VCaP (cell line): ENCODE data around the gene SOX12.
A peak's percentile ranks its signal among the peaks of the same experiment; 100 is the strongest.

Experiments
- H3K27ac ChIP-seq: fragments of 450-650 bp; 2 replicates; pipeline ENCODE4 v1.5.1; 2017
- TF ChIP-seq, protein P1 (sequence below): fragments of 450-650 bp; conservative IDR thresholded peaks from 2 replicates; pipeline ENCODE4 v1.5.1; 2017; ENCODE audit warnings: mild to moderate bottlenecking, moderate library complexity

The SOX12 gene

DNA sequence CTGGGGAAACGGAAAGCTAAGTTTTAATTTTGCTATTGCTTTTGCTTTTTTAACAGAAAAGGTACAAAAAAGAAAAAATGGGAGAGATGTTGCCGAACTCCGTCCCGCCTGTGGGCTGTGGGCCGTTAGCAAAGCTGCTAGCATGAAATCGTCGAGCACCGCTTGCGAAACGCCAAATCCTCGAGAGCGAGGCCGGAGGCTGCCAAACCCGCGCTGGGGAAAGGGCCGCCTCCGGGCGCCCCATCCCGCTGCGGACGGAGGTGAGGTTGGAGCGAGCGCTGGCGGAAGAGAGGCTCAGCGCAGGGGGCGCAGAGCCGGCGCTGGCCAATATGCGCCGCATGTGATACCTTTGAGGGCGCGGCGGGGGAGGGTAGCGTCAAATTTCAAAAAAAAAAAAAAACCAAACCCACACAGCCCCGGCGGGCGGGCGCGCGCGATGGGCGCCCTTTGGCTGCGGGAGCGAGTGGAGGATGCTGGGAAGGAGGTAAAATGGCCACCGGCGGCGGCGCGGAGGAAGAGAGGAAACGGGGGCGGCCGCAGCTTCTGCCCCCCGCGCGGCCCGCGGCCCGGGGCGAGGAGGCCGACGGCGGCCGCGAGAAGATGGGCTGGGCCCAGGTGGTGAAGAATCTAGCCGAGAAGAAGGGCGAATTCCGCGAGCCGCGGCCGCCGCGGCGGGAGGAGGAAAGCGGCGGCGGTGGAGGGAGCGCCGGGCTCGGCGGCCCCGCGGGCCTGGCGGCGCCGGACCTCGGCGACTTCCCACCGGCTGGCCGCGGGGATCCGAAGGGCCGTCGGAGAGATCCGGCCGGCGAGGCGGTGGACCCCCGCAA is 28.0 kb upstream of the SOX12 start, which contains the start of gene ZCCHC3:
ZCCHC3 (plus strand) TSS at position 473 of the 827 bp plus-strand sequence; CDS start at position 490, 17 bp downstream.
- TF ChIP-seq, protein P1, sequence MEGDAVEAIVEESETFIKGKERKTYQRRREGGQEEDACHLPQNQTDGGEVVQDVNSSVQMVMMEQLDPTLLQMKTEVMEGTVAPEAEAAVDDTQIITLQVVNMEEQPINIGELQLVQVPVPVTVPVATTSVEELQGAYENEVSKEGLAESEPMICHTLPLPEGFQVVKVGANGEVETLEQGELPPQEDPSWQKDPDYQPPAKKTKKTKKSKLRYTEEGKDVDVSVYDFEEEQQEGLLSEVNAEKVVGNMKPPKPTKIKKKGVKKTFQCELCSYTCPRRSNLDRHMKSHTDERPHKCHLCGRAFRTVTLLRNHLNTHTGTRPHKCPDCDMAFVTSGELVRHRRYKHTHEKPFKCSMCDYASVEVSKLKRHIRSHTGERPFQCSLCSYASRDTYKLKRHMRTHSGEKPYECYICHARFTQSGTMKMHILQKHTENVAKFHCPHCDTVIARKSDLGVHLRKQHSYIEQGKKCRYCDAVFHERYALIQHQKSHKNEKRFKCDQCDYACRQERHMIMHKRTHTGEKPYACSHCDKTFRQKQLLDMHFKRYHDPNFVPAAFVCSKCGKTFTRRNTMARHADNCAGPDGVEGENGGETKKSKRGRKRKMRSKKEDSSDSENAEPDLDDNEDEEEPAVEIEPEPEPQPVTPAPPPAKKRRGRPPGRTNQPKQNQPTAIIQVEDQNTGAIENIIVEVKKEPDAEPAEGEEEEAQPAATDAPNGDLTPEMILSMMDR, result peak; percentile 29; the same call in 1 of the 2 replicates
- peak within 1 kb of the TSS; percentile 100 for H3K27ac ChIP-seq

DNA sequence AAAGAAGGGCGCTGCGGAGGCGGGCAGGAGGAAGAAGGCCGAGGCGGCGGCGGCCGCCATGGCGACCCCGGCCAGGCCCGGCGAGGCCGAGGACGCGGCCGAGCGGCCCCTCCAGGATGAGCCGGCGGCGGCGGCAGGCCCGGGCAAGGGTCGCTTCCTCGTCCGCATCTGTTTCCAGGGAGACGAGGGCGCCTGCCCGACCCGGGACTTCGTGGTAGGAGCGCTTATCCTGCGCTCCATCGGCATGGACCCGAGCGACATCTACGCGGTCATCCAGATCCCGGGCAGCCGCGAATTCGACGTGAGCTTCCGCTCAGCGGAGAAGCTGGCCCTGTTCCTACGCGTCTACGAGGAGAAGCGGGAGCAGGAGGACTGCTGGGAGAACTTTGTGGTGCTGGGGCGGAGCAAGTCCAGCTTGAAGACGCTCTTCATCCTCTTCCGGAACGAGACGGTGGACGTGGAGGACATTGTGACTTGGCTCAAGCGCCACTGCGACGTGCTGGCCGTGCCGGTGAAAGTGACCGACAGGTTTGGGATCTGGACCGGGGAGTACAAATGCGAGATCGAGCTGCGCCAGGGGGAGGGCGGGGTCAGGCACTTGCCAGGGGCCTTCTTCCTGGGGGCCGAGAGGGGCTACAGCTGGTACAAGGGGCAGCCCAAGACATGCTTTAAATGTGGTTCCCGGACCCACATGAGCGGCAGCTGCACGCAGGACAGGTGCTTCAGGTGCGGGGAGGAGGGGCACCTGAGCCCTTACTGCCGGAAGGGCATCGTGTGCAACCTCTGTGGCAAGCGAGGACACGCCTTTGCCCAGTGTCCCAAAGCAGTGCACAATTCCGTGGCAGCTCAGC is 27.2 kb upstream of the SOX12 start:
- peak overlapping the region; percentile 100 for H3K27ac ChIP-seq
- TF ChIP-seq, protein P1, result no peak

DNA sequence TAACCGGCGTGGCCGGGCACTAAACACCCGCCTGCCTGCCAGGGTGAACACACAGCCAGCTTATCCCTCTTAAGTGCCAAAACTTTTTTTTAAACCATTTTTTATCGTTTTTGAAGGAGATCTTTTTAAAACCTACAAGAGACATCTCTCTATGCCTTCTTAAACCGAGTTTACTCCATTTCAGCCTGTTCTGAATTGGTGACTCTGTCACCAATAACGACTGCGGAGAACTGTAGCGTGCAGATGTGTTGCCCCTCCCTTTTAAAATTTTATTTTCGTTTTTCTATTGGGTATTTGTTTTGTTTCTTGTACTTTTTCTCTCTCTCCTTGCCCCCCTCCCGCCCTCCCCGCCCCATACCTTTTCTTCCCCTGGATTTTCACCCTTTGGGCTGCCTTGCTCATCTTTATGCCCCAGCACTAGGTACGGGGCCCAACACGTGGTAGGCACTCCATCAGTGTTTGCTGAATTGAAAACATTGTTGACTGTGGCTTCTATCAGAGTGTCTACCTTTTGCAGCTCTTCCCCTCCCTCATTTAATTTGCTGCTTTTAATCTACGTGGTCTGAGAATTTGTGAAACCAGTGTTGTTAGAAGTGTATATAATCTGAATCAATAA is 26.5 kb upstream of the SOX12 start:
- peak overlapping the region; percentile 100 for H3K27ac ChIP-seq
- TF ChIP-seq, protein P1, result no peak

DNA sequence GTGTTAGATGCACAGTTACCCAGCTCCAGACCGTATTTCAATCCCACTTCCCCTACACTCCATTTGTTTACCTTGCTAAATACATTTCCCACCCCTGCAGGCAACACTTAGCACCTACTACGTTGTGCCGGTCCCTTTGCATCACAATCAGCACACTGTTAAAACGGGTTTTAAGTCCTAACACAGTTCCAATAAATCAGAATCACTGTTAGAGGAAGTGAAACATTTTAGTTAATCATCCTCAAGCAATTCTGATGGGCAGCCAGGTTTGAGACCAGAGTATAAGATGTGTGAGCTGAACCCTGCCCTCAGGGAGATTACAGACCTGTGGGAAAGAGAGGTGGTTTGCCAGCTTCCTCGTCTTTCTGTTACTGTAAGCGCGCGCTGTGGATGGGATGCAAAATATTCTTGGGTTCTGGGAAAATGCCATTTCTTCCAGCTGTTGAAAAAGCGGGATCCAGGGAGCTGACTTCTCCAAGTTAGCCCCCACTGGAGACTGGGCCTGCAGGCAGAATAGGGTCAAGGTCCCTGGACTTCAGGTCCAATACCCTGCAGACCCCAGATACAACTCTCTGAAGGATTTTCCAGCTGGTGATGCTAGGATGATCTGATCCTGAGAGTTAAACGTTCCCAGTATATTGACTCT is 24.9 kb upstream of the SOX12 start:
- peak overlapping the region; percentile 100 for H3K27ac ChIP-seq
- TF ChIP-seq, protein P1, result no peak

DNA sequence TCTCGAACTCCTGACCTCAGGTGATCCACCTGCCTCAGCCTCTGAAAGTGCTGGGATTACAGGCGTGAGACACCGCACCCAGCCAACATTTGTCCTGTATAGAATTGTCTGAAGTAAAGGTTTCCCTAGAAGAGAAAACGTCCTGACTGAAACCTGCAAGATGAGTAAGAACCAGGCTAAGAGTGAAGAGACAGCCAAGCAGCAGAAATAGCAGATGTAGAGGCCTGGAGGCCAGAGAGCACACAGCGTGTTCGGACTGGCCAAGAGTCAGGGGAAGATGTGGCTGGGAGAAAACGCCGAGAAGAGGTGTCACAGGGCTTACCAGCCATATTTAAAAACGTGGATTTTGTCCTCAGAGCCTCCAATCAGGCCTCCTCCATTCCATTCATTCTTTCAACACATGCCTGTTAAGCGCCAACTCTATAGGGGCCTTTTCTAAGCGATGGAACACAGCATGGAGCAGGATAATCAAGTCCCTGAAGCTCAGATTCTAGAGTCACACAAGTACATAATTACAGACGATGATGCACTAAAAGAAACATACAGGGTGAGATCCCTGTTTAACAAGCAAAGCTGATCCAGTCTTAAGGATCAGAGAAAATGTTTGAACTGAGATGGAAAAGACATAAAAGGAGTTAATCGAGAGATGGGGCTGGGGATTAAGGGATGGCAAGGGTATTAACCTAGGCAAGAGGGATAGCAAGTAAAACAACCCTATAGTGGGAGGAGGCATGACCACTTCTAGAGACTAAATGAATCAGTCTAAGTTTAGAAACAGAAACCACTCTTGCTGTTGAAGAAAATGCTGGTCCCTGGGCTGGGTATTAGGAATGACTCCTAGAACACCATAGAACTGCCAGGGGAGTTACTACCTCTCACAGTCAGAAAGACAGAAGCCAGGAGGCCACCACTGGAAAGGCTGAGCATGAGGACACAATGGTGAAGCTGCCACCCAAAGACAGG is 23.2 kb upstream of the SOX12 start:
- peak overlapping the region; percentile 100; the same call in 1 of the 2 replicates for H3K27ac ChIP-seq
- TF ChIP-seq, protein P1, result no peak

DNA sequence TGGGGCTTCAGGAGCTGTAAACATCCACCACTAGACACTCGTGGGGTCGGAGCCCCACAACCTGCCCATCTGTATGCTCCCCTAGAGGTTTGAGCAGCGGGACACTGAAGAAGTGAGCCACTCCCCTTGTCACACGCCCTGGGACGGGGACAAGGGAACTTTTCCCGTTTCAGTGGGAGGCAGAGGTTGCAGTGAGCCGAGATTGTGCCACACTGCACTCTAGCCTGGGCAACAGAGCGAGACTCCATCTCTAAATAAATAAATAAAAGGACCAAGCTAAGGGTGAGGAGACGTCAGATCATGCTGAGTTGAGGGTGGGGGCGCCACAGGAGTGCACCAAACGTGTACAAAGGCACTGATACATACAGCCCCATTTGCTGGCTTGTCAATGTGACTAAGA is 19.6 kb upstream of the SOX12 start:
- TF ChIP-seq, protein P1, result no peak
- no peak overlapping the region for H3K27ac ChIP-seq
